ENCODE results near the gene ATG10. TPM values are rescaled to one million over a fixed set of nuclear protein-coding genes. Genes with fewer than 3 reads are reported as not detected.

Gene ATG10
- total RNA-seq, 1 experiment from 2014 or later, result 12.2 TPM

DNA sequence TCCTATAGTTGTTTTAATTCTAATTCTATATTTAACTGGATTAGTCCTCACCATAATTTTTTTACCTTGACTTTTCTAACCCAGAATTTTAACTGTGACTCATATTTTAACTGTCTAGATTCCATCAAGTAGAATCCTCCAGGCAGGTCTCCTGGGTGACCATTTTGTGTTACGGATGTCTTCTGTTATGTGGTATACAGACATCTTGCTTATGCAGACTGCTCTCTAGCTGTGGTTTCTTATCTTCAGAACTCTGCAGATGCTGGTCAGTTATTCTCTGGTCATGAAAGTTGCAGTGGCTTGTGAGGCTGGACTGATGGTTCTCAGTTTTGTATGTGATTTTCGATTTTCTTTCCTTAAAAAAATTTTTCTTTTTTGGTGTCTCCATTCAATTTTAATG is 139.4 kb downstream of the ATG10 start (continued):
- TF ChIP-seq, protein P1, sequence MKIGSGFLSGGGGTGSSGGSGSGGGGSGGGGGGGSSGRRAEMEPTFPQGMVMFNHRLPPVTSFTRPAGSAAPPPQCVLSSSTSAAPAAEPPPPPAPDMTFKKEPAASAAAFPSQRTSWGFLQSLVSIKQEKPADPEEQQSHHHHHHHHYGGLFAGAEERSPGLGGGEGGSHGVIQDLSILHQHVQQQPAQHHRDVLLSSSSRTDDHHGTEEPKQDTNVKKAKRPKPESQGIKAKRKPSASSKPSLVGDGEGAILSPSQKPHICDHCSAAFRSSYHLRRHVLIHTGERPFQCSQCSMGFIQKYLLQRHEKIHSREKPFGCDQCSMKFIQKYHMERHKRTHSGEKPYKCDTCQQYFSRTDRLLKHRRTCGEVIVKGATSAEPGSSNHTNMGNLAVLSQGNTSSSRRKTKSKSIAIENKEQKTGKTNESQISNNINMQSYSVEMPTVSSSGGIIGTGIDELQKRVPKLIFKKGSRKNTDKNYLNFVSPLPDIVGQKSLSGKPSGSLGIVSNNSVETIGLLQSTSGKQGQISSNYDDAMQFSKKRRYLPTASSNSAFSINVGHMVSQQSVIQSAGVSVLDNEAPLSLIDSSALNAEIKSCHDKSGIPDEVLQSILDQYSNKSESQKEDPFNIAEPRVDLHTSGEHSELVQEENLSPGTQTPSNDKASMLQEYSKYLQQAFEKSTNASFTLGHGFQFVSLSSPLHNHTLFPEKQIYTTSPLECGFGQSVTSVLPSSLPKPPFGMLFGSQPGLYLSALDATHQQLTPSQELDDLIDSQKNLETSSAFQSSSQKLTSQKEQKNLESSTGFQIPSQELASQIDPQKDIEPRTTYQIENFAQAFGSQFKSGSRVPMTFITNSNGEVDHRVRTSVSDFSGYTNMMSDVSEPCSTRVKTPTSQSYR (CRISPR knock-in tag; IDR thresholded peaks at IDR 0.05), result no peak
- TF ChIP-seq, protein P2, sequence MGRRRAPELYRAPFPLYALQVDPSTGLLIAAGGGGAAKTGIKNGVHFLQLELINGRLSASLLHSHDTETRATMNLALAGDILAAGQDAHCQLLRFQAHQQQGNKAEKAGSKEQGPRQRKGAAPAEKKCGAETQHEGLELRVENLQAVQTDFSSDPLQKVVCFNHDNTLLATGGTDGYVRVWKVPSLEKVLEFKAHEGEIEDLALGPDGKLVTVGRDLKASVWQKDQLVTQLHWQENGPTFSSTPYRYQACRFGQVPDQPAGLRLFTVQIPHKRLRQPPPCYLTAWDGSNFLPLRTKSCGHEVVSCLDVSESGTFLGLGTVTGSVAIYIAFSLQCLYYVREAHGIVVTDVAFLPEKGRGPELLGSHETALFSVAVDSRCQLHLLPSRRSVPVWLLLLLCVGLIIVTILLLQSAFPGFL (CRISPR knock-in tag; IDR thresholded peaks at IDR 0.05; ENCODE audit: borderline replicate concordance), result no peak
- TF ChIP-seq, protein P3, sequence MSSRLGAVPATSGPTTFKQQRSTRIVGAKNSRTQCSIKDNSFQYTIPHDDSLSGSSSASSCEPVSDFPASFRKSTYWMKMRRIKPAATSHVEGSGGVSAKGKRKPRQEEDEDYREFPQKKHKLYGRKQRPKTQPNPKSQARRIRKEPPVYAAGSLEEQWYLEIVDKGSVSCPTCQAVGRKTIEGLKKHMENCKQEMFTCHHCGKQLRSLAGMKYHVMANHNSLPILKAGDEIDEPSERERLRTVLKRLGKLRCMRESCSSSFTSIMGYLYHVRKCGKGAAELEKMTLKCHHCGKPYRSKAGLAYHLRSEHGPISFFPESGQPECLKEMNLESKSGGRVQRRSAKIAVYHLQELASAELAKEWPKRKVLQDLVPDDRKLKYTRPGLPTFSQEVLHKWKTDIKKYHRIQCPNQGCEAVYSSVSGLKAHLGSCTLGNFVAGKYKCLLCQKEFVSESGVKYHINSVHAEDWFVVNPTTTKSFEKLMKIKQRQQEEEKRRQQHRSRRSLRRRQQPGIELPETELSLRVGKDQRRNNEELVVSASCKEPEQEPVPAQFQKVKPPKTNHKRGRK (CRISPR knock-in tag; IDR thresholded peaks at IDR 0.05; ENCODE audit: borderline replicate concordance), result no peak
- TF ChIP-seq PRRX2 (CRISPR knock-in tag; IDR thresholded peaks at IDR 0.05) (no peak), ESRRA (CRISPR knock-in tag; IDR thresholded peaks at IDR 0.05; ENCODE audit: borderline replicate concordance) (no peak), TEAD4 (CRISPR knock-in tag; IDR thresholded peaks at IDR 0.05) (no peak), ZNF138 (CRISPR knock-in tag; conservative IDR thresholded peaks at IDR 0.05) (no peak), ZNF671 (CRISPR knock-in tag; IDR thresholded peaks at IDR 0.05) (no peak), SMAD3 (CRISPR knock-in tag; IDR thresholded peaks at IDR 0.05; ENCODE audit: borderline replicate concordance) (no peak), ZNF317 (CRISPR knock-in tag; IDR thresholded peaks at IDR 0.05; ENCODE audit: borderline replicate concordance, low read depth) (no peak)
- TF ChIP-seq, protein P4, sequence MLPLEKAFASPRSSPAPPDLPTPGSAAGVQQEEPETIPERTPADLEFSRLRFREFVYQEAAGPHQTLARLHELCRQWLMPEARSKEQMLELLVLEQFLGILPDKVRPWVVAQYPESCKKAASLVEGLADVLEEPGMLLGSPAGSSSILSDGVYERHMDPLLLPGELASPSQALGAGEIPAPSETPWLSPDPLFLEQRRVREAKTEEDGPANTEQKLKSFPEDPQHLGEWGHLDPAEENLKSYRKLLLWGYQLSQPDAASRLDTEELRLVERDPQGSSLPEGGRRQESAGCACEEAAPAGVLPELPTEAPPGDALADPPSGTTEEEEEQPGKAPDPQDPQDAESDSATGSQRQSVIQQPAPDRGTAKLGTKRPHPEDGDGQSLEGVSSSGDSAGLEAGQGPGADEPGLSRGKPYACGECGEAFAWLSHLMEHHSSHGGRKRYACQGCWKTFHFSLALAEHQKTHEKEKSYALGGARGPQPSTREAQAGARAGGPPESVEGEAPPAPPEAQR (CRISPR knock-in tag; IDR thresholded peaks at IDR 0.05), result no peak

DNA sequence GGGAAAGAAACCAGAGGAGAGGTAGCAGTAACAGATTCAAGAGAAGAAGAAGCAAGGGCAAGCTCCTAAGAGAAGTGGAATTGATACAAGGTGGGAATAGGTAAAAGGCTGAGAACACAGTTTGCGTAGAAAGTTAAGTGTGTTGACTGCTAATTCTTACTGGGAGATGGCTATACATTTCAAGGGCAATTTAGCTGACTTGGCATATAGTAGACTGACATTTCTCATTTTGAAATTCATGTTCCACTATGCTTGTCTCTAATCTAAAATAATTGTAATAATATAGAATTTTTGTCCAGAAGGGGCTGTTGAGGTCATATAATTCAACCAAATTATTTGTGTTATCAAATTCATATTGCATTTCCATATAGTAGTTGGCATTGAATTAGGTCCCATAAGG is 144.0 kb downstream of the ATG10 start:
- DNase-seq (ENCODE audit: low spot score), result no peak
- Mint-ChIP-seq H3K9me3 (no peaks in the 10 kb centered on the region), H3K27me3 (ENCODE audit: low read depth) (no peaks in the 10 kb centered on the region), H3K36me3 (no peaks in the 10 kb centered on the region), H3K4me1 (no peaks in the 10 kb centered on the region), H3K4me3 (no peak overlapping the region), H3K27ac (no peak overlapping the region)
- POLR2A ChIA-PET, result no interaction called here
- CTCF ChIA-PET, result interaction anchor here (1.2 kb wide), 1 partner anchor 50 kb away, joined by 4 read pairs; no protein-coding TSS in a partner anchor
- no peak for ATAC-seq
- no peak for TF ChIP-seq SP1 (CRISPR knock-in tag; conservative IDR thresholded peaks at IDR 0.05)
- TF ChIP-seq RELA (CRISPR knock-in tag; IDR thresholded peaks at IDR 0.05; ENCODE audit: borderline replicate concordance), result no peak
- TF ChIP-seq, protein P5, sequence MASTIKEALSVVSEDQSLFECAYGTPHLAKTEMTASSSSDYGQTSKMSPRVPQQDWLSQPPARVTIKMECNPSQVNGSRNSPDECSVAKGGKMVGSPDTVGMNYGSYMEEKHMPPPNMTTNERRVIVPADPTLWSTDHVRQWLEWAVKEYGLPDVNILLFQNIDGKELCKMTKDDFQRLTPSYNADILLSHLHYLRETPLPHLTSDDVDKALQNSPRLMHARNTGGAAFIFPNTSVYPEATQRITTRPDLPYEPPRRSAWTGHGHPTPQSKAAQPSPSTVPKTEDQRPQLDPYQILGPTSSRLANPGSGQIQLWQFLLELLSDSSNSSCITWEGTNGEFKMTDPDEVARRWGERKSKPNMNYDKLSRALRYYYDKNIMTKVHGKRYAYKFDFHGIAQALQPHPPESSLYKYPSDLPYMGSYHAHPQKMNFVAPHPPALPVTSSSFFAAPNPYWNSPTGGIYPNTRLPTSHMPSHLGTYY (CRISPR knock-in tag; IDR thresholded peaks at IDR 0.05), result no peak
- TF ChIP-seq, protein P6, sequence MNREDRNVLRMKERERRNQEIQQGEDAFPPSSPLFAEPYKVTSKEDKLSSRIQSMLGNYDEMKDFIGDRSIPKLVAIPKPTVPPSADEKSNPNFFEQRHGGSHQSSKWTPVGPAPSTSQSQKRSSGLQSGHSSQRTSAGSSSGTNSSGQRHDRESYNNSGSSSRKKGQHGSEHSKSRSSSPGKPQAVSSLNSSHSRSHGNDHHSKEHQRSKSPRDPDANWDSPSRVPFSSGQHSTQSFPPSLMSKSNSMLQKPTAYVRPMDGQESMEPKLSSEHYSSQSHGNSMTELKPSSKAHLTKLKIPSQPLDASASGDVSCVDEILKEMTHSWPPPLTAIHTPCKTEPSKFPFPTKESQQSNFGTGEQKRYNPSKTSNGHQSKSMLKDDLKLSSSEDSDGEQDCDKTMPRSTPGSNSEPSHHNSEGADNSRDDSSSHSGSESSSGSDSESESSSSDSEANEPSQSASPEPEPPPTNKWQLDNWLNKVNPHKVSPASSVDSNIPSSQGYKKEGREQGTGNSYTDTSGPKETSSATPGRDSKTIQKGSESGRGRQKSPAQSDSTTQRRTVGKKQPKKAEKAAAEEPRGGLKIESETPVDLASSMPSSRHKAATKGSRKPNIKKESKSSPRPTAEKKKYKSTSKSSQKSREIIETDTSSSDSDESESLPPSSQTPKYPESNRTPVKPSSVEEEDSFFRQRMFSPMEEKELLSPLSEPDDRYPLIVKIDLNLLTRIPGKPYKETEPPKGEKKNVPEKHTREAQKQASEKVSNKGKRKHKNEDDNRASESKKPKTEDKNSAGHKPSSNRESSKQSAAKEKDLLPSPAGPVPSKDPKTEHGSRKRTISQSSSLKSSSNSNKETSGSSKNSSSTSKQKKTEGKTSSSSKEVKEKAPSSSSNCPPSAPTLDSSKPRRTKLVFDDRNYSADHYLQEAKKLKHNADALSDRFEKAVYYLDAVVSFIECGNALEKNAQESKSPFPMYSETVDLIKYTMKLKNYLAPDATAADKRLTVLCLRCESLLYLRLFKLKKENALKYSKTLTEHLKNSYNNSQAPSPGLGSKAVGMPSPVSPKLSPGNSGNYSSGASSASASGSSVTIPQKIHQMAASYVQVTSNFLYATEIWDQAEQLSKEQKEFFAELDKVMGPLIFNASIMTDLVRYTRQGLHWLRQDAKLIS (CRISPR knock-in tag; IDR thresholded peaks at IDR 0.05; ENCODE audit: borderline replicate concordance), result no peak
- TF ChIP-seq, protein P7, sequence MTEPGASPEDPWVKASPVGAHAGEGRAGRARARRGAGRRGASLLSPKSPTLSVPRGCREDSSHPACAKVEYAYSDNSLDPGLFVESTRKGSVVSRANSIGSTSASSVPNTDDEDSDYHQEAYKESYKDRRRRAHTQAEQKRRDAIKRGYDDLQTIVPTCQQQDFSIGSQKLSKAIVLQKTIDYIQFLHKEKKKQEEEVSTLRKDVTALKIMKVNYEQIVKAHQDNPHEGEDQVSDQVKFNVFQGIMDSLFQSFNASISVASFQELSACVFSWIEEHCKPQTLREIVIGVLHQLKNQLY (CRISPR knock-in tag; IDR thresholded peaks at IDR 0.05), result no peak
- TF ChIP-seq, protein P8, sequence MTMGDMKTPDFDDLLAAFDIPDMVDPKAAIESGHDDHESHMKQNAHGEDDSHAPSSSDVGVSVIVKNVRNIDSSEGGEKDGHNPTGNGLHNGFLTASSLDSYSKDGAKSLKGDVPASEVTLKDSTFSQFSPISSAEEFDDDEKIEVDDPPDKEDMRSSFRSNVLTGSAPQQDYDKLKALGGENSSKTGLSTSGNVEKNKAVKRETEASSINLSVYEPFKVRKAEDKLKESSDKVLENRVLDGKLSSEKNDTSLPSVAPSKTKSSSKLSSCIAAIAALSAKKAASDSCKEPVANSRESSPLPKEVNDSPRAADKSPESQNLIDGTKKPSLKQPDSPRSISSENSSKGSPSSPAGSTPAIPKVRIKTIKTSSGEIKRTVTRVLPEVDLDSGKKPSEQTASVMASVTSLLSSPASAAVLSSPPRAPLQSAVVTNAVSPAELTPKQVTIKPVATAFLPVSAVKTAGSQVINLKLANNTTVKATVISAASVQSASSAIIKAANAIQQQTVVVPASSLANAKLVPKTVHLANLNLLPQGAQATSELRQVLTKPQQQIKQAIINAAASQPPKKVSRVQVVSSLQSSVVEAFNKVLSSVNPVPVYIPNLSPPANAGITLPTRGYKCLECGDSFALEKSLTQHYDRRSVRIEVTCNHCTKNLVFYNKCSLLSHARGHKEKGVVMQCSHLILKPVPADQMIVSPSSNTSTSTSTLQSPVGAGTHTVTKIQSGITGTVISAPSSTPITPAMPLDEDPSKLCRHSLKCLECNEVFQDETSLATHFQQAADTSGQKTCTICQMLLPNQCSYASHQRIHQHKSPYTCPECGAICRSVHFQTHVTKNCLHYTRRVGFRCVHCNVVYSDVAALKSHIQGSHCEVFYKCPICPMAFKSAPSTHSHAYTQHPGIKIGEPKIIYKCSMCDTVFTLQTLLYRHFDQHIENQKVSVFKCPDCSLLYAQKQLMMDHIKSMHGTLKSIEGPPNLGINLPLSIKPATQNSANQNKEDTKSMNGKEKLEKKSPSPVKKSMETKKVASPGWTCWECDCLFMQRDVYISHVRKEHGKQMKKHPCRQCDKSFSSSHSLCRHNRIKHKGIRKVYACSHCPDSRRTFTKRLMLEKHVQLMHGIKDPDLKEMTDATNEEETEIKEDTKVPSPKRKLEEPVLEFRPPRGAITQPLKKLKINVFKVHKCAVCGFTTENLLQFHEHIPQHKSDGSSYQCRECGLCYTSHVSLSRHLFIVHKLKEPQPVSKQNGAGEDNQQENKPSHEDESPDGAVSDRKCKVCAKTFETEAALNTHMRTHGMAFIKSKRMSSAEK (CRISPR knock-in tag; IDR thresholded peaks at IDR 0.05; ENCODE audit: borderline replicate concordance), result no peak
- TF ChIP-seq NR3C1 (CRISPR knock-in tag; conservative IDR thresholded peaks at IDR 0.05; ENCODE audit: low read depth), result no peak
- no peak for TF ChIP-seq ZNF671 (CRISPR knock-in tag; IDR thresholded peaks at IDR 0.05)
- no peak for TF ChIP-seq CREM (CRISPR knock-in tag; IDR thresholded peaks at IDR 0.05)

Measured in WTC11 (cell line).